Liver (tissue), 2 donors: Measurements from ENCODE around the gene IFT52.

Experiments
- TF ChIP-seq, protein P1 (sequence below): IDR thresholded peaks from 2 replicates; pipeline ENCODE4 v1.6.1; 2016; ENCODE audit warnings: antibody characterized with exemption
- TF ChIP-seq, protein P2 (sequence below): fragments of 150-350 bp; IDR thresholded peaks from 2 replicates; pipeline ENCODE4 v1.5.1; 2017; ENCODE audit warnings: improper control_type of control experiment, low read depth, low read length; ENCODE audit not compliant: missing input control
- donor health status: healthy.

DNA sequence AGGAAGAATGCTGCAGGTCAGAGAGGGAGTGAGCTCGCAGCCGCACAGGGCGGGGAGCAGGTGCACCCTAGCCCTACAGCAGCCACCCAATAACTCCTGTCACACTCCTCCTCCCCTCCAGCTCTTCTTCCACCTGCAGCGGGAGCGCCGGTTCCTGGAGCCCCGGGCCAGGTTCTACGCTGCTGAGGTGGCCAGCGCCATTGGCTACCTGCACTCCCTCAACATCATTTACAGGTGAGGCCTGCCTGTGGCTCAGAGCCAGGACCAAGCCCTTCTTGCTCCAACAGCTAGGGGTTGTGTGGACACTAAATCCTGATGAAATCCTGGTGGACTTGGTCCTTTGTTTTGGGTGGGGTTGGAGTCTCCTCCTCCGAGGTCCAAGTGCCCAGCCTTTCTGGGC is 20.2 kb upstream of the IFT52 start:
- TF ChIP-seq, protein P1, sequence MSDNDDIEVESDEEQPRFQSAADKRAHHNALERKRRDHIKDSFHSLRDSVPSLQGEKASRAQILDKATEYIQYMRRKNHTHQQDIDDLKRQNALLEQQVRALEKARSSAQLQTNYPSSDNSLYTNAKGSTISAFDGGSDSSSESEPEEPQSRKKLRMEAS: no peak
- TF ChIP-seq, protein P2, sequence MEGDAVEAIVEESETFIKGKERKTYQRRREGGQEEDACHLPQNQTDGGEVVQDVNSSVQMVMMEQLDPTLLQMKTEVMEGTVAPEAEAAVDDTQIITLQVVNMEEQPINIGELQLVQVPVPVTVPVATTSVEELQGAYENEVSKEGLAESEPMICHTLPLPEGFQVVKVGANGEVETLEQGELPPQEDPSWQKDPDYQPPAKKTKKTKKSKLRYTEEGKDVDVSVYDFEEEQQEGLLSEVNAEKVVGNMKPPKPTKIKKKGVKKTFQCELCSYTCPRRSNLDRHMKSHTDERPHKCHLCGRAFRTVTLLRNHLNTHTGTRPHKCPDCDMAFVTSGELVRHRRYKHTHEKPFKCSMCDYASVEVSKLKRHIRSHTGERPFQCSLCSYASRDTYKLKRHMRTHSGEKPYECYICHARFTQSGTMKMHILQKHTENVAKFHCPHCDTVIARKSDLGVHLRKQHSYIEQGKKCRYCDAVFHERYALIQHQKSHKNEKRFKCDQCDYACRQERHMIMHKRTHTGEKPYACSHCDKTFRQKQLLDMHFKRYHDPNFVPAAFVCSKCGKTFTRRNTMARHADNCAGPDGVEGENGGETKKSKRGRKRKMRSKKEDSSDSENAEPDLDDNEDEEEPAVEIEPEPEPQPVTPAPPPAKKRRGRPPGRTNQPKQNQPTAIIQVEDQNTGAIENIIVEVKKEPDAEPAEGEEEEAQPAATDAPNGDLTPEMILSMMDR: no peak
